Activated CD4-positive, alpha-beta T cell treated with anti-CD3 and anti-CD28 coated beads for 48 hours (primary cell): ENCODE measurements around the gene KLHL35.

Experiments used
- DNase-seq: peaks from one replicate; pipeline ENCODE4 v3.0.0-alpha.2; 2020

KLHL35 gene

DNA sequence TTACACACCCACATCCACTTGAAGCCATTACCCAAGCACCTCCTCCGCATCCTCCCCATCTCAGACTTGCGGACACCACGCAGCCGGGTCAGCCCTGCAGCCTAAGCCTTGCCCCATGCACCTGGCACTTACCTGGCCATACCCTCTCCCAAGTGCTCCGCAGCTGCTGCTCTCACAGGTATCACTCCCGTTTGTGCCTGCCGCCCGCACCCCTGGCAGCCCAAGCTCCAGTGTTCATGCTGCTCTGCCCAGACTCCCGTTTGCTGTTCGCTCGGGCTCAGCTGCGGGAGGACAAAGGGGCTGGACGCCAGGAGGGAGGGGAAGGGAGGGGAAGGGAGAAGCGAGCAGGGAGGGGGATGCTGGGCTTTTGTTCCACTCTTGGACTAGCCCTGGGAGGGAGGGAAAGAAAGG lies at the start of gene KLHL35:
Gene KLHL35, minus strand, starts transcription at position 293 of the 411 bp plus-strand sequence. CDS start 2,574 bp downstream, outside the sequence.
- DNase-seq, result no peak

DNA sequence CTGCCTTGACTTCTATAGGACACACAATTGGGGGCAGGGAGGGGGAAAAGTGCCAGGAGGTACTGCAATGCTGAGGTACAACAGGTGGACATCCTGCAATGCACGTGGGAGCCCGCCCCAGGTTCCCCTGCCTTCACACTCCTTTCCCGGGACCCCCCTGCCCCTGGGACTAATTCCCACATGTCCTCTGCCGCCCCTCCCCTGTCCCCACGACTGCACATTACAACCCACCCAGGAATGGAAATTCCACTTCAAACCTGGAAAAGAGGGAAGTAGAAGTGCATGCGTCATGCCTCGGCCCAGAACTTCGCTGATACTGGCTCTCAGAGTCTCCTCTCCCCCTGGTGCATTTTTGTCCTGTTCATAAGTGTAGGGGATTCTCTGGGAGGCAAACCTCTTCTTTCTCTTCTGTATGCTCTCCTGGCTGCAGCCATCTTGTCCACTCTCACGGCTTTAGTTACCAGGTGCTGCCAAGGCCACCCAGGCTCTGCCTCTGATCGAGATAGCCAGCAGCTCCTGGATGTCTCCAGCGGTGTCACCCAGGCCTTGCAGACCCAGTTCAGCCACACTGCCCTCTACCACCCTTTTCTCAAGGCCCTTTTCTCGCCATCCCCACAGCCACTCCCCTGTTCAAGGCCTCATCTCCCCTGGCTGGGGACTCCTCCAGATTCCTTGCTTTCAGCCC lies 49.1 kb upstream of the KLHL35 start:
- DNase-seq, result no peak

GRCh38 chr11:75481223-75481921 lies 48.4 kb upstream of the KLHL35 start:
- DNase-seq, result no peak

DNA sequence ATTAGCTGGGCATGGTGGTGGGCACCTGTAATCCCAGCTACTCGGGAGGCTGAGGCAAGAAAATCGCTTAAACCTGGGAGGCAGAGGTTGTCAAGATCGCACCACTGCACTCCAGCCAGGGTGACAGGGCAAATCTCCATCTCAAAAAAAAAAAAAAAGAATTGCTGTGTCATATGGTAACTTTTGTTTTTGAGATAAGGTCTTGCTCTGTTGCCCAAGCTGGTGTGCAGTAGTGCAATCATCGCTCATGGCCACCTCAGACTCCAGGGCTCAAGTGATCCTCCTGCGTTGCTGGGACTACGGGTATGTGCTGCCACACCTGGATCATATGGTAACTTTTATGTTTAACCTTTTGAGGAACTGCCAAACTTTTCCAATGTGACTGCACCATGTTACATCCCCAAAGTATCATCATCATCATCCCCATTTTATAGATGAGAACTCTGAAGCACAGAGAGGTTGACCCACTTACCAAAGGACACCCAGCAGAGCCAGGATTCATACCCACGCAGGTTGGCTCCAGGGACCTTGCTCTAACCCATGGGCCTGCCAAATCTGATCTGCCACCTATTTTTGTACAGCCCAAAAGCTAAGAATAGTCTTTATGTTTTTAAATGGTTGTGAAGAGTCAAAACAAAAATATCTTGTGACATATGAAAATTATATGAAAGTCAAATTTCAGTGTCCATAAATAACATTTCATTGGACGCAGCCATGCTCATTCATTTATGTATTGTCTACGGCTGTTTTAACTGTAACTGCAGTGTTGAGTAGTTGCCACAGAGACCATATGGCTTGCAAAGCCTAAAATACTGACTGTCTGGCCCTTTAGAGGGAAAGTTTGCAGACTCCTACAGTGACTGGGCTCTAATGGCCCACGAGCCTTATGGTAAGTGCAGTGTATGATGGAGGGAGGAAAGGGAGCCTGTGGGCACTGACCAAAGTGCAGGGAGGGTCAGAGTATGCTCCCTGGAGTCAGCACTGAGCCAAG lies 47.5 kb upstream of the KLHL35 start:
- DNase-seq, result no peak

GRCh38 chr11:75479597-75480145 lies 46.7 kb upstream of the KLHL35 start:
- DNase-seq, result no peak

- DNase-seq, result no peak
Observed at GRCh38 chr11:75478783-75479596, 46.0 kb upstream of the KLHL35 start.

- DNase-seq, result no peak
Observed at GRCh38 chr11:75477614-75477935, 44.6 kb upstream of the KLHL35 start.

GRCh38 chr11:75476739-75477613 lies 44.0 kb upstream of the KLHL35 start:
- DNase-seq, result no peak

- DNase-seq, result peak; percentile 35
Observed at GRCh38 chr11:75475767-75476650, 43.0 kb upstream of the KLHL35 start.

GRCh38 chr11:75474878-75475766 lies 42.1 kb upstream of the KLHL35 start:
- DNase-seq, result peak; percentile 75

DNA sequence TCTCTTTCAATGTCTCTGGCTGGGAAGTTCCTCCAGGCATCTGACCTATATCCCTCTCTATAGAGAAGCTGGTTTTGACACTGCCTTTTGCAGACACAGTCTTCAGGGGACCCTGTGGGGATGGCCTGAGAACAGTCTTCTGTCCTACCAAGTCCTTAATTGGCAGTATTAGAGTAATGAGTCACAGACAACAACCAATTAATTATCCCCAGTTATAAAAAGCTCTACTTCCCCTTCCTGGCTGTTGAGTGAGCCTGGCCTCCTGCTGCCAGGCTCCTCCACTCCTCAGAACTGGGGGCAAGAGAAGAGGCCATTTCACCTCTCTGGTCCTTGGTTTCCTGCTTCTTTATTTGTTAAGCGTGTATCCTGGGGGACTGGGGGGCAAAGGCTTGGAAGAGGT lies 41.2 kb upstream of the KLHL35 start:
- DNase-seq, result no peak

DNA sequence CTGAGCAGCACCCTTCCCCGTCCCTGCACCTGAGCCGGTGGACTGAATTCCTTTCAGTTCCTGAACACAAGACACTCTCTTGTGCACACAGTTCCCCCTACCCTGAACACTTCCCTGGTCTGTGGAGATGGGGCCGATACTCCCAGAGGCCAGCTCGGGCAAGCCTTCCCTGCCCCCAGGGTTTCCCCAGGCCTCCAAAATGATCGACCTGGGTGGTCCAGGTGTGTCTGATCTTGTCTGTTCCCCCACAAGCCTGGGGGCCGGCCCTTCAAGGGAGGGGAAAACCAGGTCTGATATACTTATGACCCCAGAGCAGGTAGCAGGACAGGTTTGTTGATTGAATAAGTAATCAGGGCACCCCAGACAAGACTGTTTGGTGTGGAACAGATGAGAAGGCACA lies 40.7 kb upstream of the KLHL35 start:
- no peak for DNase-seq

DNA sequence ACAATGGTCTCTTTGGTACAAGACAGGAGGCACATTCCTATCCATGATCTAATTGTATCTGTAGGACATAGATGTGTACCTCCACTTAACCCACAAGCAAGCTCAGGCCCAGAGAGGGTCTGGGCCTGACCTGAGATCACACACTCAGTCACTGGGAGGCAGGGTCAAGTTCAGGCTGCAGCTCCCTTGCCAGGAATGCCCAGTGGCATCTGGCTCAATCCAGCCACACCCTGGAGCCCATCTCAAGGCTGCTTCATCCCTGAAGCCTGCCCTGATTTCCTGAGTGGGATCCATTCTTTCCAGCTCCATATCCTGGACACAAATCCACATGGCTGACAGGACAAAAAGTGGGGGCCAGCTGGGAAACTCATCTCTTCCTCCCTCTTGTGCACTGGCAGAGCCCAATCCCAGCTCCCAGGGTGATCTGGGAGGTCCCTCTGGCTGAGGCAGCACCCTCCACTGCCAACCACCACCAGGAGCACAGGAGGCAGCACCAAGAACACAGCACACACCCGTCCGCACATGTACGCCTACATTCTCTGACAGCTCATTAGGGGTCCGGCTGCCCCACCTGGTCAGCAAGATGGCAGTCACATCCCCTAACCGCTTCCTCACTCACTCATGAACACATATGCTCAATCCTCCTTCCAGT lies 39.2 kb upstream of the KLHL35 start:
- no peak for DNase-seq

DNA sequence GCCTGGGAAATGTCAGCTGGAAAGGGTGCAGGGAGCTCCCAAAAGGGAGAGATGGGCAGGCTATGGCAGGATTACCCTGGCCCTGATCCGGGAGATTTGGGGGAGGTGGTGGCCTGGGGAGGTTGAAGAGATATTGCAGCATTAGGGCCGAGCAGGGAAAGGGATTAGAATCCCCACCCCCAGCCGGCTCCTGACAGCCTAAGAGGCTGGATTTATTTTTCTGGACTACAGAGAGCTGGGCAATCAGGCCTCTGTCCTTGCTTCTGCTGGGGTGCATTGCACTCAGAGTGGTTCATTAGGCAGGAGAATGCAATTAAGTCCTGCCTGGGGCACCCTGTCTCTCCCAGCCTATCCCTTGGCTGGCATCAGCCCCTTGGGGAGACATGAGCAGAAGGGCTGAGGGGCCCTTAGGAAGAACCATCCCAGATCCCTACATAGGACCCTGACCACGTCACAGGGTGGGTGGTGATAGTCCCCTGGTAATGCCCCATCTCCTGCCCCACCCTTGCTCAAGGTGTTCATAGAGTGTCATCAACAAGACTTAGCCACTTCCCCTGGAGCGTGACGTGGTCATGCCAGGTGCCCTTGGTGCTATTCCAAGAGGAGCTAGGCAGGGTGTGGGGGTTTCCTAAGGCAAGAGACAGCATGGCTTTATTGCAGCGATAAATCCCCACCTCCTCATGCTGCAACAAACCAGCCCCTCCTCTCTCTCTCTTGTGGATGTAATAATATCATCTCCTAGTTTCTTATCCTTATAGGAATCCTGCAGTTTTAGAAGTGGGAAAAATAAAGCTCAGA lies 38.4 kb upstream of the KLHL35 start:
- no peak for DNase-seq

GRCh38 chr11:75470476-75471080 lies 37.6 kb upstream of the KLHL35 start:
- no peak for DNase-seq

- DNase-seq, result no peak
Observed at GRCh38 chr11:75469785-75470405, 36.9 kb upstream of the KLHL35 start.
